OCI-LY7 (cell line): Measurements from ENCODE around the gene SLC5A10.

Experiments used
- CTCF ChIP-seq: fragments of 200-600 bp; sonication (generic); conservative IDR thresholded peaks from 2 replicates; pipeline ENCODE4 v1.5.1; 2014; ENCODE audit warnings: mild to moderate bottlenecking, antibody characterized with exemption, low read length, moderate library complexity, mixed read lengths
- EZH2phosphoT487 ChIP-seq: fragments of 200-600 bp; sonication (generic); IDR thresholded peaks from 2 replicates; pipeline ENCODE4 v1.6.1; 2018; ENCODE audit warnings: low read depth, borderline replicate concordance, mild to moderate bottlenecking, mixed run types, antibody characterized with exemption, low read length, moderate library complexity, mixed read lengths

DNA sequence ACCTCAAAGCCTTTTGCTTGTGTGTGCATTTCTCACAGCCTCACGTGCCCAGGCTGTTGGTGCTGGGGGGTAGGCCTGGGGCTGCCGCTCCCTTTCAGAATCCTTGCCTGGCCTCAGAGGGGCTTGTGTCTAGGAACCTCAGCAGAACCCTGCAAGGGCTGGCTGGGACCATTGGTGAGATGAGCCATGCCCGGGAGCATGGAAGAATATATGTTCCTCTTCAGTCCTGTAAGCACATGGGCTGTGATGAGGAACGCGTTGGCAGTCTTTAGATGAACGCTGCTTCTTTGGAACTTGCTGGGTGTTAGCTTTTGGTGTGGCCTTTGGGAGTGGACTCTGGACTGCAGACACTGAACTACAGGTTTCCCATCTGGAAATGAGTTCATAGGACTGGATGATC lies 32.0 kb upstream of the SLC5A10 start:
- no peak for TF ChIP-seq CTCF
- TF ChIP-seq EZH2phosphoT487: no peak
